ENCODE measurements around the gene C7orf25. TPM values are rescaled to one million over a fixed set of nuclear protein-coding genes. Genes with fewer than 3 reads are reported as not detected.
"Not testable (repeated sequence)": the region's sequence is repeated elsewhere in the genome, so short reads cannot be mapped to it uniquely, and the experiment has no call there.

C7orf25 gene
- total RNA-seq, 1 experiment from 2014 or later, result 2.8 TPM

DNA sequence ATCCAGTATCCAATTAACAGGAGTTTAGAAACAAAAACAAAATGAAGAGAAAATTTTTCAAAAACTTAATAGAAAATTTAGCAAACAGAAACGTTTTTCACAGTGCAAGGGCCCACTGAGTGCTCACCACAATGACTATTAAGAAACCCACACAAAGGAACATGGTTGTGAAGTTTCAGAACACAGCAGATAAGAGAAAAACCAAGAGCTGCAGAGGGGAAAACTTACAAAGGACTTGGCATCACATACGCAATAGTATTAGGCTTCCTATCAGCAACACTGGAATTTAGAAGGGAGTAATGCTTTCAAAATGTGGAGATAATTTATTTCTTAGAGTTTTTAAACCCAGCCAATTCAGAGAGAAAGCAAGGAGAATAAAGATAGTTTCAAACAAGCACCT, 1.7 kb upstream of the C7orf25 start:
- DNase-seq, result no peak
- H3K36me3 ChIP-seq, result peaks cover 30% of the 10 kb centered on the region
- no peak overlapping the region for H3K4me3 ChIP-seq
- H3K27ac ChIP-seq, result no peak overlapping the region
- no peaks in the 10 kb centered on the region for H3K9me3 ChIP-seq (replicated peaks)
- no peaks in the 10 kb centered on the region for H3K27me3 ChIP-seq
- H3K4me1 ChIP-seq, result 0 out of 2 replicates have a peak, but pooled peaks cover 3% of the 10 kb centered on the region

GRCh38 chr7:42910306-42910705, 1.6 kb downstream of the C7orf25 start:
- DNase-seq, result no peak
- H3K36me3 ChIP-seq, result peaks cover 2% of the 10 kb centered on the region; the same call in 1 of the 2 replicates
- no peaks in the 10 kb centered on the region for H3K9me3 ChIP-seq (replicated peaks)
- no peak overlapping the region for H3K4me3 ChIP-seq
- H3K4me1 ChIP-seq, result 0 out of 2 replicates have a peak, but pooled peaks cover 3% of the 10 kb centered on the region
- H3K27me3 ChIP-seq, result no peaks in the 10 kb centered on the region
- no peak overlapping the region for H3K27ac ChIP-seq

- no peak for DNase-seq
- Histone ChIP-seq H3K36me3 (no peaks in the 10 kb centered on the region), H3K9me3 (replicated peaks) (no peaks in the 10 kb centered on the region), H3K27ac (no peak overlapping the region), H3K4me3 (no peak overlapping the region), H3K27me3 (no peaks in the 10 kb centered on the region; the same call in 1 of the 2 replicates), H3K4me1 (0 out of 2 replicates have a peak, but pooled peaks cover 3% of the 10 kb centered on the region)
These were observed 4.6 kb downstream of the C7orf25 start for GRCh38 chr7:42907316-42907715.

GRCh38 chr7:42906181-42906580, 5.7 kb downstream of the C7orf25 start:
- Histone ChIP-seq H3K36me3 (no peaks in the 10 kb centered on the region), H3K9me3 (replicated peaks) (no peaks in the 10 kb centered on the region), H3K4me3 (no peak overlapping the region), H3K27ac (no peak overlapping the region), H3K27me3 (no peaks in the 10 kb centered on the region; the same call in 1 of the 2 replicates), H3K4me1 (0 out of 2 replicates have a peak, but pooled peaks cover 3% of the 10 kb centered on the region)
- DNase-seq, result no peak

GRCh38 chr7:42902331-42902730, 9.5 kb downstream of the C7orf25 start:
- Histone ChIP-seq H3K4me3 (no peak overlapping the region), H3K27ac (no peak overlapping the region), H3K4me1 (no peaks in the 10 kb centered on the region), H3K36me3 (no peaks in the 10 kb centered on the region), H3K27me3 (no peaks in the 10 kb centered on the region; the same call in 1 of the 2 replicates), H3K9me3 (replicated peaks) (no peaks in the 10 kb centered on the region)
- no peak for DNase-seq

DNA sequence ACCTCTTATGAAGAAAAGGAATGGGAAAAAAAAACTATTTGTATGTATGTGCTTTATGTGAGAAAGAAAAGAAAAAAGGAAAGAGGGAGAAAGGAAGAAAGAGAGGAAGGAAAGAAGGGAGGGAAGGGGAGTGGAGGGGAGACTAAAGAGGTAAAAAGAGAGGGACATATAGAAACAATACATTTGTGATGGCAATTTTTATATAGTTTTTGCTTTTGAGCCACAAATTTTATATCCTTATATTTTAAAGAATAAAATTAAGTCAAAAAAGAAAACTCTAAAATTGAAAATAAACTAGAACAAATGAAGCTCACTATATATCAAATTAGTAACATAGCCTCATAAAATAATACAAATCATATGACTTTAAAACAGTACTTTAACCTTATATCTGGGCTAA, 11.0 kb downstream of the C7orf25 start:
- Histone ChIP-seq H3K4me3 (no peak overlapping the region), H3K4me1 (no peaks in the 10 kb centered on the region), H3K27me3 (no peaks in the 10 kb centered on the region; the same call in 1 of the 2 replicates), H3K9me3 (replicated peaks) (no peaks in the 10 kb centered on the region), H3K36me3 (no peaks in the 10 kb centered on the region), H3K27ac (no peak overlapping the region)
- DNase-seq, result no peak

- Histone ChIP-seq H3K4me1 (peaks cover 9% of the 10 kb centered on the region; the same call in 1 of the 2 replicates), H3K27ac (no peak overlapping the region), H3K36me3 (no peaks in the 10 kb centered on the region), H3K9me3 (replicated peaks) (no peaks in the 10 kb centered on the region), H3K27me3 (no peaks in the 10 kb centered on the region), H3K4me3 (no peak overlapping the region)
- DNase-seq, result peak; percentile 37 to 42
These were observed 18.3 kb downstream of the C7orf25 start for GRCh38 chr7:42893346-42894240.

GRCh38 chr7:42886893-42887505, 24.9 kb downstream of the C7orf25 start:
- Histone ChIP-seq H3K4me1 (no peaks in the 10 kb centered on the region), H3K4me3 (no peak overlapping the region), H3K27ac (no peak overlapping the region), H3K27me3 (0 out of 2 replicates have a peak, but pooled peaks cover 2% of the 10 kb centered on the region), H3K9me3 (replicated peaks) (no peaks in the 10 kb centered on the region), H3K36me3 (no peaks in the 10 kb centered on the region)
- DNase-seq, result no peak

DNA sequence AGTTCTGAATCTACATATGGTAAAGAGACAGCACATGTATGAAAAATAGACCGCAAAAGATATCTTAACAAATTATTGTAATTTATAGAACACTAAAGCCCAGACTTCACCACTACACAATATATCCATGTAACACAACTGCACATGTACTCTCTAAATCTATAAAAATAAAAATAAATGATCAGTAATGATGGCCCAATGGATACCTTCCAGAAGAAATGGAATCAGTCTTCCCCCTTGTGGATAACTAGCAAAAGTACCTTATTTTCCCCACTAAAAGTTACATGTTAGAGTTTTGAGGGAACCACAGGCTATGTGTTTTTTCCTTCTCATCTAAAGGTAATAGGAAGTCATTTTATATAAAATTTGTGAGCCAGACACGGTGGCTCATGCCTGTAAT, 25.7 kb downstream of the C7orf25 start:
- 0 out of 2 replicates have a peak, but pooled peaks cover 2% of the 10 kb centered on the region for H3K27me3 ChIP-seq
- no peaks in the 10 kb centered on the region for H3K36me3 ChIP-seq
- no peaks in the 10 kb centered on the region for H3K4me1 ChIP-seq
- H3K9me3 ChIP-seq (replicated peaks), result no peaks in the 10 kb centered on the region; the same call in 1 of the 2 replicates
- DNase-seq, result no peak
- H3K4me3 ChIP-seq, result no peak overlapping the region
- H3K27ac ChIP-seq, result no peak overlapping the region

GRCh38 chr7:42885183-42885582, 26.7 kb downstream of the C7orf25 start:
- not testable (repeated sequence) for H3K36me3 ChIP-seq

DNA sequence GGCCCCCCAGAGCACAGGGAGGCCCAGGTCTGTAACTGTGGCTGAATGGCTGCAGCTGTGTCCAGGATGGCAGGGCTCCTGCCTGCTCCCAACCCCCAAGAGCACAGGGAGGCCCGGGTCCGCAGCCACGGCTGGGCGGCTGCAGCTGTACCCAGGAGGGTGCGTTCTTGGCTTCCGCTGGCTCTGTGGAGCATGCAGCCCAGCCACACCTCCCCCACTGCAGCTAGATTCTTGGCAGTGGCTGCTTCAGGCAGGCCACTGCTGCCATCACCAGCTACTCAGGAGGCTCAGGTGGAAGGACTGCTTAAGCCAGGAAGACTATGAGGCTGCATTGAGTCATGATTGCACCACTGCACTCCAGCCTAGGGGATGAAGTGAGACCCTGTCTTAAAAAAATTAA, 27.9 kb downstream of the C7orf25 start:
- Histone ChIP-seq H3K4me3 (no peak overlapping the region), H3K36me3 (no peaks in the 10 kb centered on the region), H3K27me3 (0 out of 2 replicates have a peak, but pooled peaks cover 2% of the 10 kb centered on the region), H3K27ac (no peak overlapping the region), H3K9me3 (replicated peaks) (no peaks in the 10 kb centered on the region; the same call in 1 of the 2 replicates), H3K4me1 (no peaks in the 10 kb centered on the region)
- DNase-seq, result no peak

More at GRCh38 chr7:42885183-42885582, 26.7 kb downstream of the C7orf25 start:
- H3K4me3 ChIP-seq; H3K27ac ChIP-seq; DNase-seq; H3K27me3 ChIP-seq; H3K4me1 ChIP-seq; H3K9me3 ChIP-seq (replicated peaks): not testable (repeated sequence)

DNA sequence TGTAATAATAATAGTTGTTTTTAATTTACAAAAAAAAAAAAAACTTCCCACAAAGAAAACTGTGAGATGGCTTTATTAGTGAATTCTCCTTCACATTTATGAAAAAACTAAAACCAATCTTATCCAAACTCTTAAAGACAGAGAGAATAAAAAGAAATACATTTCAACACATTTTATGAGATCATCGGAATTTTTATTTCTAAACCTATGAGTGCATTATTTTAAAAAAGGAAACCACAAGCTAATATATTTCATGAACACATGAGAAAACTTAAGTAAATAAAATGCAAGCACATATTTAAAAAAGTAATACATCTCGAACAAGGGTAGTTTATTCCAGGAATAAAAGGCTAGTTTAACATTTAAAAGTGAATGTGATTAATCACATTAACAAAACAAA, 31.5 kb downstream of the C7orf25 start:
- H3K27me3 ChIP-seq, result no peaks in the 10 kb centered on the region
- H3K27ac ChIP-seq, result no peak overlapping the region
- no peak overlapping the region for H3K4me3 ChIP-seq
- H3K4me1 ChIP-seq, result no peaks in the 10 kb centered on the region
- H3K36me3 ChIP-seq, result no peaks in the 10 kb centered on the region
- H3K9me3 ChIP-seq (replicated peaks), result no peaks in the 10 kb centered on the region; the same call in 1 of the 2 replicates
- DNase-seq, result no peak

GRCh38 chr7:42878303-42878702, 33.6 kb downstream of the C7orf25 start:
- H3K4me3 ChIP-seq, result no peak overlapping the region
- H3K36me3 ChIP-seq, result no peaks in the 10 kb centered on the region
- no peak for DNase-seq
- H3K4me1 ChIP-seq, result no peaks in the 10 kb centered on the region
- no peaks in the 10 kb centered on the region; the same call in 1 of the 2 replicates for H3K9me3 ChIP-seq (replicated peaks)
- H3K27me3 ChIP-seq, result no peaks in the 10 kb centered on the region
- H3K27ac ChIP-seq, result no peak overlapping the region

- DNase-seq, result no peak
- Histone ChIP-seq H3K27me3 (no peaks in the 10 kb centered on the region), H3K9me3 (replicated peaks) (no peaks in the 10 kb centered on the region; the same call in 1 of the 2 replicates), H3K4me3 (no peak overlapping the region), H3K4me1 (no peaks in the 10 kb centered on the region), H3K36me3 (no peaks in the 10 kb centered on the region), H3K27ac (no peak overlapping the region)
These were observed 34.0 kb downstream of the C7orf25 start for GRCh38 chr7:42877862-42878261.
